GM06990 (cell line): ENCODE results near the gene ZNF780B.

ENCODE experiments used
- DNase-seq: peaks from one replicate; pipeline ENCODE4 v3.0.0-alpha.2; 2011; ENCODE audit not compliant: insufficient read length; ENCODE audit errors: extremely low read depth
- H3K27me3 ChIP-seq: replicated peaks from 2 replicates; pipeline ENCODE4 v1.6.0; 2011; ENCODE audit warnings: low read length; ENCODE audit not compliant: control insufficient read depth, insufficient read depth
- H3K36me3 ChIP-seq: 2 replicates; pipeline ENCODE4 v1.5.1; 2011; ENCODE audit warnings: low read length; ENCODE audit not compliant: control insufficient read depth, insufficient read depth
- H3K4me3 ChIP-seq: replicated peaks from 2 replicates; pipeline ENCODE4 v1.5.1; 2011; ENCODE audit warnings: low read depth, mild to moderate bottlenecking, control low read depth, low read length
- TF ChIP-seq, protein P1 (sequence below): IDR thresholded peaks from 2 replicates; pipeline ENCODE4 v1.5.1; 2011; ENCODE audit warnings: low read length, control low read depth, mild to moderate bottlenecking, inconsistent platforms; ENCODE audit not compliant: insufficient read depth, poor library complexity, severe bottlenecking

The ZNF780B gene

DNA sequence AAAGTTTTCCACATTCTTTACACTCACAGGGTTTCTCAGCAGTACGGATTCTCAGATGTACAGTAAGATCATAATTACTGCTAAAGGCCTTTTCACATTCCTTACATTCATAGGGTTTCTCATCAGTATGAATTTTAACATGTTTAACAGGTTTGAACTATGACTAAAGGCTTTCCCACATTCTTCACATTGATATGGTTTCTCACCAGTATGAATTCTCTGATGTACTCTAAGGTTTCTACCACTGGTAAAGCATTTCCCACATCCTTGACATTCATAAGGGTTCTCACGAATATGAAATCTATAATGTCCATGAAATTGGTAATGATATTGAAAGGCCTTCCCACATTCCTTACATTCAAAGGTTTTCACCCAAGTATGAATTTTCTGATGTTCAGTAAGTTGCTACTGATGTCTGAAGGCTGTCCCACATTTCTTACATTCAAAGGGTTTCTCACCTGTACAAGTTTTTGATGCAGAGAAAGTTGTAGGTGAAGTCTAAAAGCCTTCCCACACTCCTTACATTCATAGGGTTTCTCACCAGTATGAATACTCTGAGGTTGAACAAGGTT lies 22.0 kb downstream of the ZNF780B start:
- TF ChIP-seq, protein P1, sequence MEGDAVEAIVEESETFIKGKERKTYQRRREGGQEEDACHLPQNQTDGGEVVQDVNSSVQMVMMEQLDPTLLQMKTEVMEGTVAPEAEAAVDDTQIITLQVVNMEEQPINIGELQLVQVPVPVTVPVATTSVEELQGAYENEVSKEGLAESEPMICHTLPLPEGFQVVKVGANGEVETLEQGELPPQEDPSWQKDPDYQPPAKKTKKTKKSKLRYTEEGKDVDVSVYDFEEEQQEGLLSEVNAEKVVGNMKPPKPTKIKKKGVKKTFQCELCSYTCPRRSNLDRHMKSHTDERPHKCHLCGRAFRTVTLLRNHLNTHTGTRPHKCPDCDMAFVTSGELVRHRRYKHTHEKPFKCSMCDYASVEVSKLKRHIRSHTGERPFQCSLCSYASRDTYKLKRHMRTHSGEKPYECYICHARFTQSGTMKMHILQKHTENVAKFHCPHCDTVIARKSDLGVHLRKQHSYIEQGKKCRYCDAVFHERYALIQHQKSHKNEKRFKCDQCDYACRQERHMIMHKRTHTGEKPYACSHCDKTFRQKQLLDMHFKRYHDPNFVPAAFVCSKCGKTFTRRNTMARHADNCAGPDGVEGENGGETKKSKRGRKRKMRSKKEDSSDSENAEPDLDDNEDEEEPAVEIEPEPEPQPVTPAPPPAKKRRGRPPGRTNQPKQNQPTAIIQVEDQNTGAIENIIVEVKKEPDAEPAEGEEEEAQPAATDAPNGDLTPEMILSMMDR, result no peak
- no peaks in the 10 kb centered on the region for H3K27me3 ChIP-seq
- DNase-seq, result no peak
- H3K4me3 ChIP-seq, result no peak overlapping the region
- no peaks in the 10 kb centered on the region for H3K36me3 ChIP-seq

DNA sequence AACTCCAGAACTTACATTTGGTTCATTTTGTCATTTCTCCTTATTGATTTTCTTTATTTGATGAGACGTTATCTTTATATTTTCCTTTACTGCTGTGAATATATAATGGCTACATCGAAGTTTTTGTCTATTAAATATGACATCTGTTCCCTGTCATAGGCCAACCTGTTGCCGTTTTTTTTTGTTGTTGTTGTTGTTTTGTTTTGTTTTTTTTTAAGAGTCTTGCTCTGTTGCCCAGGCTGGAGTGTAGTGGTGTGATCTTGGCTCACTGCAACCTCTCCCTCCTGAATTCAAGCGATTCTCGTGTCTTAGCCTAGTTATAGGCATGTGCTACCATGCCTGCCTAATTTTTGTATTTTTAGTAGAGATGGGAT lies 29.4 kb downstream of the ZNF780B start:
- TF ChIP-seq, protein P1, result no peak
- H3K27me3 ChIP-seq, result no peaks in the 10 kb centered on the region
- no peaks in the 10 kb centered on the region for H3K36me3 ChIP-seq
- DNase-seq, result no peak
- no peak overlapping the region for H3K4me3 ChIP-seq

DNA sequence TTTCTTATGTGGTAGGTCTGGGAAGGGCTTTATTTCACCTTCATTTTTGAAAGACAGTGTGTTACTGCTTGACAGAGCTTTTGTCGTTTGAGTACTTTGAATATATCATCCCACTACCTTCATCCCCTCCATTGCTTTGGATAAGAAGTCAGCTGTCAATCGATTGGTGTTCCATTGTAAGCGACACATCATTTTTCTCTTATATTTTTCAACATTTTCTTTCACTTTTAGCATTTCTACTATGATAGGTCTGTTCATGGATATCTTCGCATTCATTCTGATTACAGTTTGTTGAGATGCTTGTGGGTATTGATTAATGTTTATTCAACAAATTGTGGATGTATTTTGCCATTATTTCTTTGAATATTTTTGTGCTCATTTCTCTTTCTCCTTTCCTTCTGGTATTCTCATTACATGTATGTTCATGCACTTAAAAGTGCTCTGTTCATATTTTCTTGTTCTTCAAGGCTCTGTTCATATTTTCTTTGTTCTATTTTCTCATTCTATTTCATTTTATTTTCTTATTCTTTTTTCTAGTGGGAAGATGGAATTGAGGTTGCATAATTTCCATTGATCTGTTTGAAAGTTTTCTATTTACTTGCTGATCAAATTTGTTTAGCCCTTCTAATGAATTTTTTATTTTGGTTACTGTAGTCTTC lies 30.0 kb downstream of the ZNF780B start:
- no peak overlapping the region for H3K4me3 ChIP-seq
- no peaks in the 10 kb centered on the region for H3K36me3 ChIP-seq
- TF ChIP-seq, protein P1, result no peak
- no peaks in the 10 kb centered on the region for H3K27me3 ChIP-seq
- DNase-seq, result no peak

DNA sequence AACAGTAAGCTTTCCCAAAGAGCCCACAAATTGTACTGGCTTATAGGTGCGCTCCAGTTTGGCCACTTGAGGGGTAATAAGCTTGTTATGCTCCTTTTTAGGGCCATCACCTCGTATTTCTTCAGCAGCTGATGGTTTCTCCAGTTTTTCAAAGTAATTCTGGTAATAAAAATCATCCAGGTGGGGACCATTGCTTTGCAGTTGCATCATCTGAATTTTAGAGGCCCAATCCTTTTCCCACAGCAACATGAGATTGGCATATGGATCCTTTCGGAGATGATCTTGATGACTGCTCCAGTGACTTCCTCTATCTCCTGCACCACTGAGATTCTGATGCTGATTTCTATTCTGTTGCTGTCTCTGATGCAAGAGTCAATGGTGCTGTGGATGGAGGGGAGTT lies 32.1 kb downstream of the ZNF780B start:
- Histone ChIP-seq H3K36me3 (no peaks in the 10 kb centered on the region), H3K27me3 (no peaks in the 10 kb centered on the region), H3K4me3 (no peak overlapping the region)
- TF ChIP-seq, protein P1, result no peak
- no peak for DNase-seq

DNA sequence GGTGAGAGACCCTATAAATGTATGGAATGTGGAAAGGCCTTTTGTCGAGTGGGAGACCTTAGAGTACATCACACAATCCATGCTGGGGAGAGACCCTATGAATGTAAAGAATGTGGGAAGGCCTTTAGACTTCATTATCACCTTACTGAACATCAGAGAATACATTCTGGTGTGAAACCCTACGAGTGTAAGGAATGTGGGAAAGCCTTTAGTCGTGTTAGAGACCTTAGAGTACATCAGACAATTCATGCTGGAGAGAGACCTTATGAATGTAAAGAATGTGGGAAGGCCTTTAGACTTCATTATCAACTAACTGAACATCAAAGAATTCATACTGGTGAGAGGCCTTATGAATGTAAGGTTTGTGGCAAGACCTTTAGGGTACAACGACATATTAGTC lies 42.0 kb downstream of the ZNF780B start:
- Histone ChIP-seq H3K27me3 (no peaks in the 10 kb centered on the region), H3K36me3 (no peaks in the 10 kb centered on the region; the same call in 1 of the 2 replicates), H3K4me3 (no peak overlapping the region)
- TF ChIP-seq, protein P1, result no peak
- DNase-seq, result no peak

DNA sequence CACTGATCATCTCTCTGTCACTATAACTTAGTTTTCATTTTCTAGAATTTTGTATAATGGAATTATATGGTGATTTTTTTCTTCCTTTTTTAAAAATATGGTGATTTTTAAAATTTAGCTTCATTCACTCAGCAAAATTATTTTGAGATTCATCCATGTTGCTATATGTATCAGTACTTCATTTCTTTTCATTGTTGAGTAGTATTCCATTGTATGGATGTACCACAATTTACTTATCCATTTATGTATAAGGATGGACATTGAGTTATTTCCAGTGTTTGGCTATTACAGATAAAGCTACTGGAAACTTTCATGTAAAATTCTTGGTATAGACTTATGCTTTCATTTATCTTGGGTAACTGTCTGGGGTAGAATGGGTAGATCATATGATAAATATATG lies 46.4 kb downstream of the ZNF780B start:
- TF ChIP-seq, protein P1, result no peak
- H3K4me3 ChIP-seq, result no peak overlapping the region
- H3K27me3 ChIP-seq, result no peaks in the 10 kb centered on the region
- peaks cover 2% of the 10 kb centered on the region; the same call in 1 of the 2 replicates for H3K36me3 ChIP-seq
- DNase-seq, result no peak
